H1 (cell line): ENCODE results near the gene OSBPL6. TPM values are rescaled to one million over a fixed set of nuclear protein-coding genes. Genes with fewer than 3 reads are reported as not detected.

Experiments
- EGR1 ChIP-seq: IDR thresholded peaks from 2 replicates; pipeline ENCODE4 v1.6.1; 2011; ENCODE audit warnings: low read depth, low read length, borderline replicate concordance
- RNF2 ChIP-seq: fragments of 200-900, 300-1000 bp; sonication (generic); IDR thresholded peaks from 2 replicates; pipeline ENCODE4 v1.7.1; 2016; ENCODE audit warnings: borderline replicate concordance, low read depth, mild to moderate bottlenecking, antibody characterized with exemption, low read length; ENCODE audit not compliant: poor library complexity, severe bottlenecking; ENCODE audit errors: missing control alignments
- SUZ12 ChIP-seq: fragments of 200-600 bp; sonication (generic); IDR thresholded peaks from 2 replicates; pipeline ENCODE4 v1.6.1; 2012; ENCODE audit warnings: mild to moderate bottlenecking, inconsistent platforms, low read length, moderate library complexity, mixed read lengths
- TAF1 ChIP-seq: IDR thresholded peaks from 2 replicates; pipeline ENCODE4 v1.6.1; 2011; ENCODE audit warnings: mild to moderate bottlenecking, low read depth, low read length
- TAF7 ChIP-seq: optimal IDR thresholded peaks from 2 replicates; pipeline ENCODE3; 2011; ENCODE audit warnings: low read depth, mild to moderate bottlenecking, inconsistent platforms, low read length, moderate library complexity, borderline replicate concordance
- TBP ChIP-seq: IDR thresholded peaks from 2 replicates; pipeline ENCODE4 v1.6.1; 2011; ENCODE audit warnings: low read depth, low read length, improper control_type of control experiment
- polyA plus RNA-seq, 7 experiments: library from polyadenylated mRNA; depleted of rRNA in 3 of 7; stranded (reverse) in 5 of 7; unstranded in 2 of 7; fragments of >200 nt in 5 of 7; fragments of 200-250 nt in 2 of 7; gene quantifications; 1 replicate in 5 of 7; 2 replicates in 1 of 7; 4 replicates in 1 of 7; pipeline versions ENCODE4 v1.2.1 to v1.2.3, GENCODE V29; 2011 to 2013; ENCODE audit warnings: missing spikeins in 2 of 7, mixed read lengths in 2 of 7
- total RNA-seq: library from RNA; stranded (reverse); fragmentation: NEBNext Ultra II Directional; extraction: Animal tissue kit (Norgen Biotek cat#: 25700); gene quantifications from 2 replicates; pipeline ENCODE4 v1.2.1, GENCODE V29; 2021

The OSBPL6 gene
- total and polyA plus RNA-seq, 2 of the 8 experiments (the other 6 are each of a cell fraction or from before 2014, with no cell fraction given), result 1.7 to 5.6 TPM

- TF ChIP-seq EGR1 (no peak), TAF7 (no peak), RNF2 (no peak), TBP (no peak), TAF1 (no peak), SUZ12 (no peak)
These were observed 210.1 kb downstream of the OSBPL6 start (continued) for GRCh38 chr2:178404368-178404767.
